Measurements from ENCODE around the gene MACROD1.

MACROD1 gene

GRCh38 chr11:64107303-64107702 is 58.6 kb downstream of the MACROD1 start:
- no peak for FAIRE-seq
- no peak for DNase-seq (ENCODE audit: insufficient read length, low spot score)
- TF ChIP-seq CTCF (IDR thresholded peaks at IDR 0.05; ENCODE audit: insufficient read depth, missing control alignments): no peak

GRCh38 chr11:64104632-64105031 is 61.3 kb downstream of the MACROD1 start:
- no peak for TF ChIP-seq CTCF (IDR thresholded peaks at IDR 0.05; ENCODE audit: insufficient read depth, missing control alignments)
- no peak for FAIRE-seq

GRCh38 chr11:64103277-64103985 is 62.5 kb downstream of the MACROD1 start:
- TF ChIP-seq CTCF (IDR thresholded peaks at IDR 0.05; ENCODE audit: insufficient read depth, missing control alignments): no peak
- DNase-seq (ENCODE audit: insufficient read length, low spot score): no peak
- no peak for FAIRE-seq

More at GRCh38 chr11:64104632-64105031, 61.3 kb downstream of the MACROD1 start:
- no peak for DNase-seq (ENCODE audit: insufficient read length, low spot score)

GRCh38 chr11:64102005-64102738 is 63.7 kb downstream of the MACROD1 start:
- DNase-seq (ENCODE audit: insufficient read length, low spot score) (no peak), FAIRE-seq (no peak)
- no peak for TF ChIP-seq CTCF (IDR thresholded peaks at IDR 0.05; ENCODE audit: insufficient read depth, missing control alignments)

GRCh38 chr11:64101461-64101860 is 64.5 kb downstream of the MACROD1 start:
- FAIRE-seq: no peak
- no peak for DNase-seq (ENCODE audit: insufficient read length, low spot score)
- no peak for TF ChIP-seq CTCF (IDR thresholded peaks at IDR 0.05; ENCODE audit: insufficient read depth, missing control alignments)

GRCh38 chr11:64100782-64101353 is 65.0 kb downstream of the MACROD1 start:
- FAIRE-seq (no peak), DNase-seq (ENCODE audit: insufficient read length, low spot score) (no peak)
- TF ChIP-seq CTCF (IDR thresholded peaks at IDR 0.05; ENCODE audit: insufficient read depth, missing control alignments): no peak
